ENCODE data around the gene KDSR.
A peak's percentile ranks its signal among the peaks of the same experiment; 100 is the strongest.

The KDSR gene

GRCh38 chr18:63321291-63321690 lies 45.7 kb downstream of the KDSR start:
- H3K27me3 ChIP-seq (ENCODE audit: insufficient read depth, low read length), result no peaks in the 10 kb centered on the region
- no peaks in the 10 kb centered on the region for H4K20me1 ChIP-seq (ENCODE audit: insufficient read depth, low read length)
- no peaks in the 10 kb centered on the region for H3K9me3 ChIP-seq (ENCODE audit: low read length)
- peaks cover 29% of the 10 kb centered on the region for H3K4me1 ChIP-seq (ENCODE audit: insufficient read depth, low read length, severe bottlenecking)
- no peak overlapping the region for H2AFZ ChIP-seq (ENCODE audit: low read length)
- H3K27ac ChIP-seq (ENCODE audit: low read depth, low read length, poor library complexity, severe bottlenecking), result peak overlapping the region; percentile 95
- H3K4me2 ChIP-seq (ENCODE audit: low read length), result peak overlapping the region; percentile 87
- no peaks in the 10 kb centered on the region for H3K9me2 ChIP-seq (ENCODE audit: low read depth, low read length)
- TF ChIP-seq CTCF (IDR thresholded peaks at IDR 0.05; ENCODE audit: low read length), result no peak
- TF ChIP-seq EZH2 (IDR thresholded peaks at IDR 0.05; ENCODE audit: borderline replicate concordance, low read length), result no peak
- H3K9ac ChIP-seq (ENCODE audit: low read length), result peak overlapping the region; percentile 87
- H3K79me2 ChIP-seq (ENCODE audit: insufficient read depth, low read length), result peaks cover 37% of the 10 kb centered on the region
- no peaks in the 10 kb centered on the region for H3F3A ChIP-seq (ENCODE audit: insufficient read depth, low read length)
- peaks cover 32% of the 10 kb centered on the region for H3K36me3 ChIP-seq (ENCODE audit: insufficient read depth, low read length)
- H3K4me3 ChIP-seq (ENCODE audit: low read depth, low read length, poor library complexity, severe bottlenecking), result peak overlapping the region; percentile 86

GRCh38 chr18:63320975-63321265 lies 46.1 kb downstream of the KDSR start:
- H3K27me3 ChIP-seq (ENCODE audit: insufficient read depth, low read length), result no peaks in the 10 kb centered on the region
- peaks cover 29% of the 10 kb centered on the region for H3K4me1 ChIP-seq (ENCODE audit: insufficient read depth, low read length, severe bottlenecking)
- H3K36me3 ChIP-seq (ENCODE audit: insufficient read depth, low read length), result peaks cover 35% of the 10 kb centered on the region
- no peak for TF ChIP-seq EZH2 (IDR thresholded peaks at IDR 0.05; ENCODE audit: borderline replicate concordance, low read length)
- H3K79me2 ChIP-seq (ENCODE audit: insufficient read depth, low read length), result peaks cover 41% of the 10 kb centered on the region
- H3K4me2 ChIP-seq (ENCODE audit: low read length), result peak overlapping the region; percentile 87
- no peaks in the 10 kb centered on the region for H3K9me2 ChIP-seq (ENCODE audit: low read depth, low read length)
- peak overlapping the region; percentile 87 for H3K9ac ChIP-seq (ENCODE audit: low read length)
- no peaks in the 10 kb centered on the region for H4K20me1 ChIP-seq (ENCODE audit: insufficient read depth, low read length)
- peak overlapping the region; percentile 86 for H3K4me3 ChIP-seq (ENCODE audit: low read depth, low read length, poor library complexity, severe bottlenecking)
- no peaks in the 10 kb centered on the region for H3K9me3 ChIP-seq (ENCODE audit: low read length)
- no peaks in the 10 kb centered on the region; the same call in 1 of the 2 replicates for H3F3A ChIP-seq (ENCODE audit: insufficient read depth, low read length)
- H2AFZ ChIP-seq (ENCODE audit: low read length), result no peak overlapping the region
- peak overlapping the region; percentile 95 for H3K27ac ChIP-seq (ENCODE audit: low read depth, low read length, poor library complexity, severe bottlenecking)

GRCh38 chr18:63320123-63320974 lies 46.7 kb downstream of the KDSR start:
- Histone ChIP-seq H3K27ac (ENCODE audit: low read depth, low read length, poor library complexity, severe bottlenecking) (peak overlapping the region; percentile 95), H2AFZ (ENCODE audit: low read length) (no peak overlapping the region), H3K4me1 (ENCODE audit: insufficient read depth, low read length, severe bottlenecking) (peaks cover 24% of the 10 kb centered on the region), H3F3A (ENCODE audit: insufficient read depth, low read length) (no peaks in the 10 kb centered on the region; the same call in 1 of the 2 replicates), H3K27me3 (ENCODE audit: insufficient read depth, low read length) (no peaks in the 10 kb centered on the region), H3K36me3 (ENCODE audit: insufficient read depth, low read length) (peaks cover 41% of the 10 kb centered on the region), H3K9me3 (ENCODE audit: low read length) (no peaks in the 10 kb centered on the region), H3K9ac (ENCODE audit: low read length) (peak overlapping the region; percentile 87), H3K79me2 (ENCODE audit: insufficient read depth, low read length) (peaks cover 46% of the 10 kb centered on the region), H3K4me2 (ENCODE audit: low read length) (peak overlapping the region; percentile 87), H4K20me1 (ENCODE audit: insufficient read depth, low read length) (no peaks in the 10 kb centered on the region), H3K4me3 (ENCODE audit: low read depth, low read length, poor library complexity, severe bottlenecking) (peak overlapping the region; percentile 86), H3K9me2 (ENCODE audit: low read depth, low read length) (no peaks in the 10 kb centered on the region)
- TF ChIP-seq EZH2 (IDR thresholded peaks at IDR 0.05; ENCODE audit: borderline replicate concordance, low read length) (no peak), CTCF (IDR thresholded peaks at IDR 0.05; ENCODE audit: low read length) (no peak)

Data from OCI-LY1 (cell line).